RPMI7951 (cell line): ENCODE data around the gene SLC26A4. TPM values are rescaled to one million over a fixed set of nuclear protein-coding genes. Genes with fewer than 3 reads are reported as not detected.

Experiments
- DNase-seq: peaks from one replicate; pipeline ENCODE4 v3.0.0-alpha.2; 2012; ENCODE audit warnings: low read depth
- total RNA-seq: library from RNA; depleted of rRNA; stranded (reverse); fragments of >200 nt; shearing (Covaris generic); gene quantifications from 2 replicates; pipeline ENCODE4 v1.2.3, GENCODE V29; 2014

Gene SLC26A4
- total RNA-seq, 1 experiment from 2014 or later: 1.4 TPM

DNA sequence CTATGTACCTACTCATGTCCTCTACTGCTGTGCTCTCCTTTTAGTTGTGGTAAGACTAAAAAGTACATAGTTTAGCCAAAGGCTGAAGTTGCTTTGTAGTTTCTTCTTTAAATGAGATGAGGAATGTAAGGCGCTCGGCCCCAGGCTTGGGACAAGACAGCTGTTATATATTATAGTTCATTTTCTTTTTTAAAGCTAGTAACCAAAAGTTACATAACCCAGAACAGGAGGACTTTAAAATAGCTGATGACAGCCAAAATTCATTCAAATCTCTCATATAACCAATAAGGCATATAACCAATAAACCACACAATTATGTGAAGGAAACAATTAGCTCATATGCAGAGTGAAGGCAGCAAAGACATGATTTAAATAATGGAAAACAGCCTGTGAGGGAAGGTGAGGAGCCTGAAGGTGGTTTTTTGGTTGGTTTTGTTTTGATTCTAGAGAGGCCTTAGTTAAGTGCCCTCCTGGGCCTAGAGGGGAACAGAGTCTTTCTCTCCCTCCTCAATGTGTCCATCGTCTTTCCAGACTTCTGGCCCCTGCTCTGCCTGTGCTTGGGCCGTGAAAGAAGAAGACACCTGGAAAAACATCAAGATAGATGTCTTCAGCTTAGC lies 35.8 kb downstream of the SLC26A4 start:
- no peak for DNase-seq

DNA sequence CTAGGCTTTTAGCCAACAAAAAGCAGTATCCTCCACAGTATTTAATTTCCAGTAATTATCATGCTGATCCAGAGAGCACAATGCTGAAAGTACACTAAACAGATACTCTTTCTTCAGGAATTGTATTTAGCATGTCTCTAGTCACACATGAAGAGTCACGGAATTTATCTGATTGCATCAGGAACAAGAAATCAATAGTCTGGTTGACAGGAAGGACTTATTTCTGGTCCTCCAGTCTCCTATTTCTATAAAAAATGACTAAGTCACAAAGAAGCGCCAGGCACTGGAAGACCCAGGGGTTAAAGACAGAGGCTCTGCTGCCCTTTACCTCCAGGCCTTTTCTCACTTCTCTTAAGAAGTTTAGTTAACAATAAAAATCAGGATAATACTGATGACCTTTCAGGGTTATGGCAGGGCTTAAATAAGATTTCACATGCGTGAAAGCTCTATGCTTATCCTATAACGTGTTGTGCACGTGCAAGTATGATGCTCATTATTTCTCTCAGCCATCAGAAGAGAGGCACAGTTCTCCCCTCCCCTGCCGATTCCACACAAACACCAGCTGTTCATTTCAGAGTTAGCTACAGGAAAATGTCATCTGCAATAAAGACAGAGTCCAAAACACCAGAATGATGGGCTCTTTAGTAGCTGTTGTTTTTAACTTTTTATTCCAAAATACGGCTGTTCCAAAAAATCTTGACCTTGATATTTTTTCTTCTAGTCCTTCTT lies 36.9 kb downstream of the SLC26A4 start:
- DNase-seq: no peak

DNA sequence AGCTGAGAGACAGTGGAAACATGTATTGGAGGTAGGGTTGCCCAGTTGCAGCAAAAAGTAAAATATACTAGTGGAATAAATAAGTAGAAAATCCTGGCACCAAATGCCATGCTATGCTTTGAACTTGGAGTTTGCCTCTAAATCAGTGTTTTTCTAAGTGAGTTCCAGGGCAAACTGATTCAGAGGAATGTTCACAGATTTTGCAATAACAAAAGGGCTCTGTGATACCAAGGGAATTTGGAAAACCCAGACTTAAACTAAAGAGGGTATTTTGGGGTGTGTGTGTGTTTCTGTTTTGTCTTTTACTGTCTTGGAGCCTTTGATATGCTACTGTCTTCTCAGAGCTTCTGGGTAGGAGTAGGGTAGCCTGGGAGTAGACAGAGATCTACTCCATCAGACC lies 39.9 kb downstream of the SLC26A4 start:
- DNase-seq: no peak

DNA sequence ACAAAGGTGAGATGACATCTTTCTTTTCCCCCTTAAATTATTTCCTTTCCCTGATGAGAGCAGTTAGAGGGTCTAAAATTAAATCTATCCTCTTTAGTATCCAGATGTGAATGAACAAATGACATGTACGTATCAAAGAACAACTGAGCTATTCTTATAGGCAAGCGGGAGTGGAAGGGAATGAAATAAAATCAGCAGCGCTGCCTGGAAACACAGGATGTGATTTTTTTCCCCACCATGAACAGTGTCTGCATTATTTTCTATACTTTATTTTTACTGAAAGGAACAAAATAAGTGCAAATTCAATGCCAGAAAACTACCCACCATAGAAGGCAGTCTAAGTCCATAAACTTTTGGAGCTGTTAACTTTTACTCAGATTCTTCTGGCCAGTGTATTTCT lies 40.6 kb downstream of the SLC26A4 start:
- DNase-seq: peak; percentile 26

DNA sequence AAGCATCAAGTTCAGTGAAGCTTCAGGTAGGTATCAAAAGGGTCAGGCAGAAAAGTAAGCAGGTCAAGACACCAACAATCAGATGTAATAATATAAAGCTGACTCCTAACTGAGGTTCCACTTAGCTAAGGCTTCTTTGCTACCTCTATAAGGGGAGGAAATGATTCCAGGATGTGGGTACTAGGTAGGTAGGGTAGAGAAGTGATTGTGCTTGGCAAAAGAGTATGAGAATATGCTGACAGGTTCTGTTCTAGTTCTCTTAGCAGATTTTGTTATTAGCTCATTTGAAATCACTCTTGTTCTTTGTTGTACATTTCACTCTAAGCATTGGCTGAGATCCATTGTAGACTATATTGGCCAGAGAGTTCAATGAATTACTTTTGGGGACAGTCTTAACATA lies 42.6 kb downstream of the SLC26A4 start:
- no peak for DNase-seq

DNA sequence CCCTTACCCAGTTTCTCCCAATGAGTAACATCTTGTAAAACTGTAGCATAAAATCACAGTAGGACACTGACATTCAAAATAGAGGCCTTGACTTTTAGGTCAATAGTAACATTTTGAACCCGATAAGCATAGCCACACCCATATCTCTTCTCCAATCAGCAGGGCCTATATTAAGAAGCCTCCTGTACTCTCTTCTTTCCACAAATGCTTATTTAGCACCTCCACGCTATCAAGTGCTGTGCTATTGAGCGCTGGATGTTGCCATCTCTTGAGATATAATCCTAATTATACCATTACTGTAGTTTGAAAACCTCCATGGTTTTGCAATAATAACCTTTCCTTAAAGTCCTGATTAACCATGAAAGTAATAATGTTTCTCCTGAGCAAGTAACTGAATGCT lies 43.2 kb downstream of the SLC26A4 start:
- DNase-seq: no peak

DNA sequence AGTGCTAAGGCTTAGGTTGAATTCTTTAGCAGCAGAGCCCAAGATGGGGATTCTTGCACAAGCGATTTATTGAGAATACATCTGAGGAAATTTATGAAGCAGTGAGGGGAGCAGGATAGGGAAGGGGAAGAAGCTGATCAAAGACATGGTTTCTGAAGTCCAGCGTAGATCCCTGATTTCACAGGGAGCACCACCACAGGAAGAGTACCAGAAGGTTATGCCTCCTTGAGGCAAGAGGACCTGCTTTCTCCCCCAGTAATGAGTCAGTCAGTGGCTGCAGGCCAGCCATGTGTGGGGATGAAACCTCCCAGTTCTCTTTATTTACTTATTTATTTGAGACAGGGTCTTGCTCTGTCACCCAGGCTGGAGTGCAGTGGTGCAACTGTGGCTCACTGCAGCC lies 48.3 kb downstream of the SLC26A4 start:
- no peak for DNase-seq

DNA sequence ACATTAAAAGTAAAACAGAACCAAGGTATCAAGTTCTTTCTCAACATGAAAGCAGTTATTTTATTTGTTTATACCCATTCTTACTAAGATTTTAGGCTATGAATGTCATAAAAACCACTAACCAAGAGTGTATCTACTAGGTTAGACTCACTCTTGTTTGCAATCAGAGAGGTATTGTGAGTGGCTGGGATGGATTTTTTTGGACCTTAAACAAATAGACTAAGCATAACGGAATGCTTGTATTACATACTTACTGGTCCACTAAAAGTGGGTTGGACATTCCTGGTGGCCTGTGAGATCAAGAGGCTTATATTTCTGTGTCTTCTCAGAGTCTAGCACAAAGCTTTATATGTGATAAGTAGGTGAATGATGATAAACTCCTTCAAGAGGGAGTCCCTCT lies 50.7 kb downstream of the SLC26A4 start:
- no peak for DNase-seq

DNA sequence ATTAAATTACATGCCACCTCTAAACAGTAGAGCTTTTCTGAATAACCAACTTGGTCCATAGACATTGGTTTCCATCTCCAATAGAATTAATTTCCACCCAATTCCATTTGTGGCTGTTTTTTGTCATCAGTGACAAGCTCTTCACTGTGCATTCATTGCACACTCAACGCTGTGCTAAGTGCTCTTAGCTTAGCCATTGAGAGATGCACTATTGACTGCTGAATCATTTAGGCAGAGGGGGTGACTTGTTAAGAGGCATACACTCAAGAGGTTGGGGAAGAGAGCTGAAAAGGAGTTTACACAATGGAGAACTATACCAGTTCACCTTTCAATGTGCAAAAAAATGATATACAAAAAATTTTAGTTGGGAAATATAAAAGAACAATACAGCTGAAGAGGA lies 51.4 kb downstream of the SLC26A4 start:
- no peak for DNase-seq

DNA sequence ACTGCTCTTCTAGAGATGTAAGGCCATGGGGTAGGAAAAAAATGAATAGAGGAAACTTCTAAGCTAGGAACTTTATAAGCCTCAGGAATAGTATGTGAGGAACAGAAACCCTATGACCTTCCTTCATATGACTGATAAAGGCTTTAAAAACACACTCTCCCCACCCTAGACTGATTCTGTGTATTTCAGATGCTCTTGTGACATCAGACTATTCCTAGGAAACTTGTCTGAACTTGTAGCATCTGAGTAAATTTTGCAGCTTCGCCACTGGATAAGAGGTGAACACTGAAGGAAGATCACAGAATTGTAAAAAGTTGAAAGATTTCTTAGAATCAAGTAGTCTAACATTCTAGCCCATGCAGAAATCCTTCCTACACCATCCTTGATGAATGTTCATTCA lies 52.3 kb downstream of the SLC26A4 start:
- DNase-seq: no peak

DNA sequence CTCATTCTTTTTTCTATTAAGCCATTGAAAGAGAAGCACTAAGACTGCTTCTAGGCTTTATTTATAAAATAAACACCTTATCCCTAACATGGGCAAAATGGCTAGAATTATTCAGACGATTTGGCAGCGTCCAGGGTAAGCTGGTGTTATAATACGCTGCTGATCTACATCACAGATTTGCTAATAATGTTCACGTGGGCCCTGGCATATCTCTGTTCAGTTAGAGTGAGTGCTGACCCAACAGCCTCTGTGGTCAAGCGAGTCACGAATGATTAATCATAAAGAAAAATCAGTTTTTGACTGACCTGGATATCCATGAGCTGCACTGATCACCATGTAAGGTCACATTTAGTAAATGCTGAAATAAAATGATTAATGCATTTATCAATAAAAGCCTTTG lies 54.9 kb downstream of the SLC26A4 start:
- no peak for DNase-seq

DNA sequence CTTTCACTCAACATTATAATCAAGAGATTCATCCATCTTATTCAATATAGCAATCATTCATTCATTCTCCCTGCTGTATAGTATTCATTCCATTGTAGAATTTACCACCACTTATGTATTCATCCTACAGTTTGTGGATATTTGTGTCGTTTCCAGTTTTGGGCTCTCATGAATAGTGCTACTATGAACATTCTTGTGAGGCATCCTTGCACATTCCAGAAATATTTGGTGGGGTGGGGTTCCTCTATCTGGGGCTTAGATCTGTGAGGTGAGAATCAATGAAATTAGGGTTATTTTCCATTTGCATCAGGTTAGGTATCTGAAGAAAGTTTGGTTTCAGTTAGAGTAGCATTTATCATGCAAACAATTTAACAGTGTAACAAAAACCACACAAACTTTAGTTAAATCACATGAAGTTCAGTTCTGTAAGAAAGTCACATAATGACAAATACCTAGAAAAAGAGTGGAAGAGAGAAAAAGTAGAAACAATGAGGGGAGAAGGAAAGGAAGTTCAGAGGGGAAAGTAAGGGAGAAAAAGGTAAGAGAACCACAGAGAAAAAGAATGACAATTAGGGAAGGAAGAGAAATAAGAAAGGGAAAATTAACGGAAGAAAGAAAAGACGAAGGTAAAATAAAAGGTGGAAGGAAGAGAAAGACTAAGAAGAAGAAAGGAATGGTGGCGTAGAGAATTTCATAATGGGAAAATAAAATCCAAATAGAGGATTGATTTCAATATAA lies 58.0 kb downstream of the SLC26A4 start:
- no peak for DNase-seq

DNA sequence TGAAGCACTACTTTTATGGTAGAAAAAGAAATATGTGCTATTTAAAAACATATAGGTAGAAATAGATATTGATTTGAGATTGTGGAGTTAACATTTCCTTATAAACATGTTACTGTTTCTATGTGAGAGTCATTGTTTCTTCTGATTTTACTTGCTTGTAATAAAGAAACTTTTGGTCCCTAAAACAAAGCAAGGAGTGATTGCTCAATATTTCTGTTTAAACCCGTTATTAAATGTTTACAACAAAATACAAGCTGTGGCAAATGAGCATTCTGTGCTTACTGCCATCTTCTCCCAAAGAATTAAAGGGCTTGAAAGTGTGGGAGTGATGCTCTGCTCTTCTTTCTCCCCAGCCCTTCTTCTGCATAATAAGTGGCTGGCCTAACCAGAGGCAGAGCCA lies 60.7 kb downstream of the SLC26A4 start:
- DNase-seq: no peak

DNA sequence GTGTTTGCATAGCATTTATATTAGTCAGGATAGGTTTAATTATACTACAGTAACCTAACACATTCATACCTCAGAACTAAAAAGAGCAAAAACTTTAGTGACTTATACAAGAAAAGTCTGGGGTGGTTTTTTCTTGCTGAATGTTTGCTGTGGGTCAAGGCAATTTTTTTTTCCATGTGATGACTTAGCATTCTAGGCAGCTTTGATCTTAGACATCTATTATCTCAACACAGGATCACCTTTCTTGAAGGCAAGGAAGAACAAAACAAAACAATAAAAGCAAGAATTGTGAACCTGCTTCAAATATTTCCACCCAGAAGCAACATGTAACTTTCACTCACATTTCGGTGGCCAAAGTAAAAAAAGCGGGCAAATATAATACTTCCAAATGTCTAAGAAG lies 62.6 kb downstream of the SLC26A4 start:
- no peak for DNase-seq

DNA sequence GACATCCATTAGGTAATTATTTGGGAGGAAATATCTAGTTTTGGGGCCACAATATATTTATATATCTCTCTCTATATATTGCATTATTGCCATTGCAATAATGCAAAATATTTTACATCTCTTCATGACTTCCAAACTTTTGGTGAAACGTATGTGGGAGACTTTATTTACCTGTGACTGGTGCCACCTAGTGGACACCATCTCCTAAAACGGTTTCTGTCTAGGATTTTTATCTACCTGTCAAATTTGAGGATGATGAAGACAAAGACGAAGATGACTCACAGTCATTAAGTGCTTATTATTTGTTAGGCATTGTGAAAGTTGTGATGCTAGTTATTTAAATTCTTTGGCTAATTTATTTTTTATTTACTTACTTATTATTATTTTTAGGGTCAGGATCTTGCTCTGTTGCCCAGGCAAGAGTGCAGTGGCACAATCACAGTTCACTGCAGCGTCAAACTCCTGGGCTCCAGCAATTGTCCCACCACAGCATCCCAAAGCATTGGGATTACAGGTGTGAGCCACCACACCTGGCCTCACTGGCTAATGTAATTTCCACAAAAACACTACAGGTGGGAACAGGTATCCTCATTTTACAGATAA lies 64.6 kb downstream of the SLC26A4 start:
- DNase-seq: peak; percentile 50

DNA sequence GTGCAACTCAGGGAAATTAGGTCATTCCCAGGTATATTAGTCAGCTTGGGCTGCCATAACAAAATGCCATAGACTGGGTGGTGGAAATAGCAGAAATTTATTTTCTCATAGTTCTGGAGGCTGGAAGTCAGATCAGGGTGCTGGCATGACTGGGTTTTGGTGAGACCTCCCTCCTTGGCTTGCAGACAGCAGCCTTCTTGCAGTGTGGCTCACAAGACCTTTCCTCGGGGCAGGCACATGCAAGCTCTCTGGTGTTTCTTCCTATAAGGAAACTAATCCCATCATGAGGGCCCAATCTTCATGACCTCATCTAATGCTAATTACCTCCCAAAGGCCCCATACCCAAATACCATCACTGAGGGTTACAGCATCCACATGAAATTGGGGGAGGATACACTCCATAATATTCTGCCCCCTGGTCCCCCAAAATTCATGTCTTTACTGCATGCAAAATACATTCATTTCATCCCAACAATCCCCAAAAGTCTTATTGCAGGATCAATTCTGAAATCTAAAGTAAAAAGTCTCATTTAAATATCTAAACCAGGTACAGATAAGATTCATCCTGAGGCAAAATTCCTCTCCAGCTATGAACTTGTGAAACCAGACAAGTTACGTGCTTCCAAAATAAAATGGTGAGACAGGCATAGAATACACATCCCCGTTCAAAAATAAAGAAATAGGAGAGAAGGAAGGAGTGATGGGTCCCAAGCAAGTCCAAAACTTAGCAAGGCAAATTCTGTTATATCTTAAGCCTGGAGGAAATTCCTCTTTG lies 65.9 kb downstream of the SLC26A4 start:
- DNase-seq: no peak

DNA sequence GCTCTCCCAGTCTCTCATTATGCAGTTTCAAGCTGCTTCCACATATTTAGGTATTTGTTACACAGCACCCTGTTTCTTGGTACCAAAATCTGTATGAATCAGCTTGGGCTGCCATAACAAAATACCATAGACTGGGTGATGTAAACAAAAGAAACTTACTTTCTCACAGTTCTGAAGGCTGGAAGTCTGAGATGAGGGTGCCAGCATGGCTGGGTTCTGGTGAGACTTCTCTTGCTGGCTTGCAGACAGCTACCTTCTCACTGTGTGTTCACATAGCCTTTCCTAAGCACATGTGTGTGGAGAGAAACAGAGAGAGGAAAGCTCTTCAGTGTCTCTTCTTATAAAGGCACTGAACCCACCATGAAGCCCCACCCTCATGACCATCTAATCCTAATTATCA lies 67.6 kb downstream of the SLC26A4 start:
- no peak for DNase-seq

DNA sequence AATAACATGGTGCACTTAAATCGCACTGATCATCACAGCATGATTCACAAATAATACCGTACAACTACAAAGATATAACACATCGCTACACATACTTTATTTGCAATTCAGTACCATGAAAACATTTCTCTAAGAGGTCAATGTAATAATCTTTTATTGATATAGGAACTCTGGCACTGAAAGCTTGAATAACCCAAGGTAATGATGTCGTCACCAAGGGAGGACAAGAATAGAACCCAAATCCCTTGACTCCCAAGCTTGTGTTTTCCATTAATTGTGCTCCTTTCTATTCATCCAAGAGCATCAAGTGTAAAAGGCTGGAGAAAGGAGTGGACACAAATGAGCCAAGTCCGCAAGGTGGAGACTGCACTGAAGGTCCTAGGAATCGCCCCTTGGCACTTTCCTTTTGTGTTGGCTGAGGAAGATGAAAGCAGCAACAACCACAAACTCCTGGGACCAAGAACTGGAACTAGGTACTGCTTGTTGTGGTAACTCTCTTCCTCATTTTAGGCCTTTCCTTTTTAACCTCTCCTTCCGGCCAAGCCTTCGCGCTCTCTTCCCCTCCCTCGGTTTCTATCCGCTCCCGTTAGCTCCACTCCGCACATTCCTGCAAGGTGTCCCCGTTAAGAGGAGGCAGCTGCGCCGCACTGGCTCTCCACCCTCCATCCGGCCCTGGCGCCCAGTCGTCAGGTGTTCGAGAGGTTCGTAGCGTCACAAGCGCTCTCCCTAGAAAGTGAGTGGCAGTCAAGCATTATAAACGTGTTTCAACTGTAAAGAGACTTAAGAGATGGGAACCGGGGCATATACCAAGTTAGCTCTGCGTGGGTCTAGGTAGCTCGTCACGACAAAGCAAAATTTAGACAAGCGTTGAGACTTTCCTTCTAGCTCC lies 82.3 kb downstream of the SLC26A4 start:
- DNase-seq: no peak

DNA sequence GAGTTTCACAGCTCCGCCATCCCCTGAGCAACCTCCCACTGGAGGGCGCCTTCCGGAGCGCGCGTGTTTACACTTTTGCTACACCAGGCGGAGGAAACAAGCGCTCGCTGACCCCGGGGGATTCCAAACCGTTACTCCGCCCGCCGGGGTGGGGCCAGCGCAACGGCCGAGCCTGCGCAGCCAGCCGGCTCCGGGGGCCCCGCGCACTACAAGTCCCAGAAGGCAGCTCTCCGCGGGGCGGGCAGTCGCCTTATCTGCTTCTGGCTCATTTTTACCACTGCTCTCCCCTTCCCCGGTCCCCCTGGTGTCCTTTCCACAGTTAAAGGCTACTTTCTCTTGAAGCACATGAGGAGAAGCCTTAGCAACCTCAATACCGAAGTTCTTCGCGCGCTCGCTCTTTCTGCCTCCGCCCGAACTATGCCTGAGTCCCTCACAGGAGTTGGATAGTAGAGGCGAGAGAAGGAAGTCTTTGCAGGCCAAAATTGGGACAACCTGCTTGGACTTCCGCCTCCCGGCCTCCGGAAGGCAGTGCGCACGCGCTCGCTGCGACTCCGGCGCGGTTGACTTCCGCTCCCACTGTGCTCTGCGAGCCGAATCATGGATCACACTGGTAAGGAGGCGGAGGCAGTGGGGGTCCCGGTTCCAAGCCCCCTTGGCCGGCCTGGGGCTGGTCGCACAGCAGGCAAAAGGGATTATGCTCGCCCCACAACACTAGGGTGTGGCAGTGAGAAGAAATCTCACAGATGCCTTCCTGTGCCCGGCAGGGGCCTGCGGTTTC lies 83.1 kb downstream of the SLC26A4 start, which contains the start of gene CBLL1:
TSS of gene CBLL1 (plus strand) at position 576 of the 778 bp plus-strand sequence. CDS start at position 598, 22 bp downstream.
- peak; percentile 95 for DNase-seq

DNA sequence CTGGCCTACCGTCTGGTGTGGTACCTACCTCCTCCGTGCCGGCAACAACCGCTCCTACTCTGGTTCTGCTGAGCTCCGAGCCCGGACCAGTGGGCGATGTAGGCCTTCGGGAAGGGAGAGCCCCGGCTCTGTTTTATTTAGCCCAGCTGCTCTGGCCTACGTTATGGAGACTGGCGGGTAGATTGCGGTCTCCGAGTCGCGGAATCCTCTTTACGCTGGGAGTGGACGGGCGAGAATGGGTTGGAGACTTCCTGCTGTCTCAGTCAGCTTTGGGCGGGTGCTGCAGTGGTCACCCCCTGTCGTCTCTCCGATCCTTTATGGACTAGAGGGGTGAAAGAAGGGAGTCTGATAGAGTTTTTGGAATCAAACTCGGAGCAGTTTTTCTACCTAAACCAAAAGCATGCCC lies 83.7 kb downstream of the SLC26A4 start:
- no peak for DNase-seq
